Measurements from ENCODE around the gene ZNF32.

ZNF32 gene, protein sequence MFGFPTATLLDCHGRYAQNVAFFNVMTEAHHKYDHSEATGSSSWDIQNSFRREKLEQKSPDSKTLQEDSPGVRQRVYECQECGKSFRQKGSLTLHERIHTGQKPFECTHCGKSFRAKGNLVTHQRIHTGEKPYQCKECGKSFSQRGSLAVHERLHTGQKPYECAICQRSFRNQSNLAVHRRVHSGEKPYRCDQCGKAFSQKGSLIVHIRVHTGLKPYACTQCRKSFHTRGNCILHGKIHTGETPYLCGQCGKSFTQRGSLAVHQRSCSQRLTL

DNA sequence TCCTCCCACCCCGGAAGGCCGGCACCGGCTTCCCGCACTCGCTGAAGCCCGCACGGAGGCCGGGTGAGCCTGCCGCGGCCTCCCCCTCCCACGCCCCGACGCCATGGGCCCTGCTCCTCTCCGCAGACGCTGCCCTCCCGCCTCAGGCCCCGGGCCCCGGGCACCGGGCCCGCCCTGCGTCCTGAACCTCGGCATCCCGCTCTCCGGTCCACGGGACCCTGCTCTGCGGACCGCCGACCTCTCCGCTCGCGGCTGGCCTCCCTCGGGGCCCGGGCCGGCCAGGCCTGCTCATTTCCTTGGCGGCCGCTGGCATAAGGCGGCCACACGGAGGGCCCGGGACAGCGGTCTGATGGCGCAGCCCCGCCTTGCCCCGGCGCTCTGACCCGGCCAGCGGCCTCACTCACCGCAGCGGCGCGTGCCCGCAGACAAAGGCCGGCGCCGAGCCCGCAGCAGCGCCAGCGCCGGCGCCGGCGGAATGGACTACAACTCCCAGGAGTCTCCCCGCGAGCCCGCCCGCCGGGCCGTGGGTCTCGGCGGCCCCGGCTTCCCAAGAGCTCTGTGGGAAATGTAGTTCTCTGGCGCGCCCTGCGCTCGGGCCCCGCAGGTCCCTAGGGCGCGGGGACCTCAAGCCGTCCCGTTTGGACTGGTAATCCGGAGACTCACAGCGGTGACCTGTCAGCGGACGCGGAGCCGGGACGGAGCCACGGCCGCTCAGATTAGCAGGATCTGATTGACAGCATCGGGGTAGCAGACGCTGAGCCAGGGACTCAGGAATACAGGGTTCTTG is at the start of gene ZNF32:
TSS of gene ZNF32 (minus strand) at position 484 of the 787 bp plus-strand sequence. CDS start 2,748 bp downstream, outside the sequence.
- DNase-seq, result peak; percentile 58

DNA sequence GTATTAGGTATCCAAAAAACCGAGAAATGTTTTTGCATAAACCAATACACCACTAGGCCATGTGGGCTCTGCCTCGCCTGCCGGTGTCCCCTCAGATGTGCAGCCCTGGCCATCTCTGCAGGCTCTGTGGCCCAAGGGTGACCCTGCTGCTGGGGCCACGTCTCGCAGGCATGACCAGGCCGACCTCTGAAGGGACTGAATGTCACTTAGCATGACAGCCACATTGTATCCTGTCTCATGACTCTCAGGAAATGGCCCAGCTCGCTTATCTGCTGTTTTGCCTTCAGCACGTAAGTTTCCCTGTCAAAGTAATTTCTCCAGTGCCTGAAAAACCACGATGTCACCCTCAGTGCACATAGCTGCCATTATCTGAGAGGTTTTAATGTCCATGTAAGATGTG is 49.5 kb upstream of the ZNF32 start:
- DNase-seq, result no peak

- no peak for DNase-seq
Observed at GRCh38 chr10:43696909-43697483, 48.3 kb upstream of the ZNF32 start.

DNA sequence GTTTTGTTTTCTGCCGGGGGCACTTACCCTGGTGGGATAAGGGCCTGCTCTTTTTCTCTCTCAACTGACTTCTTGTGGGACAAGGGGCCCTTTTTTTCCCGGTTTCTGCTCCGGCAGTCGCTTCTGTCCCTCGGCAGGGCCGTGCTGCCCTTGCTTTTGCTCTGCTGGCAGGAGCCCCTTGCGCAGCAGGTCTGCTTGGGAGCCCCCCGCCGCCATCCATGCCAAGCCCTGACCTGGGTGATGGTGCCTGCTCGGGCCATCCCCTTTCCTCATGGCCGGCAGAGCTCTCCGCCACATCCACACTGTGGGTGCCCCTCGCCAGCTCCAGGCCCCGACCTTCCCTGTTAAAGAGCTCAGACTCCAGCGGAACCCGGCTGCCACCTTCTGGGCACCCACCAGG is 47.0 kb upstream of the ZNF32 start:
- no peak for DNase-seq

DNA sequence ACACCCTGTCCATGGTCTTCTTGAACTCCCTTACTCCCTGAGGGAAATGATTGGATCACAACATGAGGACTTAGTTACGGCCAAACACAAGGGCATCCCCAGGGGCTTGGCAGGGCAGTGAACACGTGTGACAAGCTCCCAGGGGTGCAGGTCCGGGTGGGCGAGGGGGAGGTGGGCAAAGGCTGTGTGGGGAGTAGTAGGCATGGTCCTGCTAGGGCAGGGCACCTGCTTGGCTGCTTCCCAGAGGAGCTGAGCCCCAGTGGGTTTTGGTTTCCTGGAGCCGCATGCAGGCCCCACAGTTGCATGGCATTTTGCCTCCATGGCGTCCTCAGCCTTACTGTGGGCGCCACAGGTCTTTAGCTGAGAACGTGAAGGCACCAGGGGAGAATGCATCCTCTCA is 46.6 kb upstream of the ZNF32 start:
- no peak for DNase-seq

DNA sequence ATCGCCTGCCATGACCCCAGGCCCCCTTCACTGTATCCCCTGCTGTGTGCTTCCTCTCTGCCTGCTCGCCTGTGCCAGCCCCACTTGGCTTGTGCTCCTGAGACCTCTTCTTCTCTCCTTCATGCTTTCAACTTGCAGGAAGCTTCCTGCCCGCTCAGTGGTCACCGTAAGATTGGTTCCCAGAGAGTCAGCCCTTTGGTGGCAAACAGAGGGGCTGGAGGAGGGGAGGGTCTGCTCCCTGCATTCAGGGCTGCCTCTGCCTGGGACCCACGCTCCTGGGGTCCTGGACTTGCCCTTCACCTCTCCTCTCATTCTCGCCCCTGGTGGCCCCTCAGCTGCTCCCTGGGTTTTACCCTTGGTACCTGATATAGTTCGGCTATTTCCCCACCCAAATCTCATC is 45.8 kb upstream of the ZNF32 start:
- DNase-seq, result no peak

DNA sequence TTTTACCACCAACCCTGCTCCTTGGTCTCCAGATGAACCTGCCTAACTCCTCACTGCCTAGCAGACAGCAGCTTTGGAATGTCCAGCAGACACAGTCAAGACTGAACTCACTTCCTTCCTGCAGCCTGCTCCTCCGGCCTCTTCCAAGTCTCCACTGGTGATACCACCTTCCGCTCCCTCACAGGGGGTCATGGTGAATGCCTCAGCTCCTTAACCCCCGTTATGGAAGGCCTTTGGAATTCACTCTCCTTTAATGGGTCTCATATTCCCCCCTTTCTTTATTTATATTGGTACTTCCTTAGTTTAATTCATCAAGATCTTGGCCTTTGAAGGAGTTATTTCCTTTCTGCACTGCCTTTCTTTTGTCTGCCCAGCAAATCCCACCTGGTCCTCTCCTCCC is 44.9 kb upstream of the ZNF32 start:
- DNase-seq, result no peak

GRCh38 chr10:43692051-43692825 is 43.6 kb upstream of the ZNF32 start:
- DNase-seq, result no peak

DNA sequence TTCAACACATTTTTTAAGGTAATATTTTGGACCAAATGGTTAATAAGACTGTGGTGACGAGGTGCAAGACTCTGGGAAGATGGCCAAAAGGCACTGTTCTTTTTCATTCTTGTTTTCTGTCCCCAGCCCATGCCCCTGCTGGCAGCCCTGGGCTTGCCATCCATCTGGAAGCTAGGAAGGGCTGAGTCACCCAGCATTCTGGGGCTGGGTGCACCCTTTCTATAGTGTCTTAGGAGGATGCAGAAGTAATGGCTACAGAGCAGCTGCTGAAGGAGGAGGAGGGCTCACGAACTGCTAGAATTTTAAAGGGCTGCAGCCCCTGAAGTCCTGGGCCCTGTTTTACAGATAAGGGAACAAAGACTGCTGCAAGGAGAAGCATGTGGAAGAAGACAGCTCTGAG is 42.8 kb upstream of the ZNF32 start:
- DNase-seq, result no peak

- DNase-seq, result peak; percentile 32
Observed at GRCh38 chr10:43689955-43690771, 41.5 kb upstream of the ZNF32 start.

DNA sequence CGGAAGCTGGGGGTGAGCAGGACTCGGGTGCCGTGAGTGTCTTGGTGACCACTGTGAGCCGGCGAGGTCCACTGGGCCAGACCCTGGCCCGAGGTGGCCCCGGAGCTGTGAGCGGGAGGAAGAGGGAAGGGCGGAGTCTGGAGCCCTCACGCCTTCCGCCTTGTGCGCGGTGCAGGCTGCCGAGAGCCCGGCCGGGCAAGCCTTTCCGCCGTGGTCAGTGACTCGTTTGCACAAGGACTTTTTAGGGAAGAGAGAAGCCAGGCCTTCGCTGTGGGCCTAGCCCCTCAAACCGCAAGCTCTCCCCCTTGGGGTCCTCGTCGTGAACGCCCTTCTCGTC is 40.9 kb upstream of the ZNF32 start:
- no peak for DNase-seq

DNA sequence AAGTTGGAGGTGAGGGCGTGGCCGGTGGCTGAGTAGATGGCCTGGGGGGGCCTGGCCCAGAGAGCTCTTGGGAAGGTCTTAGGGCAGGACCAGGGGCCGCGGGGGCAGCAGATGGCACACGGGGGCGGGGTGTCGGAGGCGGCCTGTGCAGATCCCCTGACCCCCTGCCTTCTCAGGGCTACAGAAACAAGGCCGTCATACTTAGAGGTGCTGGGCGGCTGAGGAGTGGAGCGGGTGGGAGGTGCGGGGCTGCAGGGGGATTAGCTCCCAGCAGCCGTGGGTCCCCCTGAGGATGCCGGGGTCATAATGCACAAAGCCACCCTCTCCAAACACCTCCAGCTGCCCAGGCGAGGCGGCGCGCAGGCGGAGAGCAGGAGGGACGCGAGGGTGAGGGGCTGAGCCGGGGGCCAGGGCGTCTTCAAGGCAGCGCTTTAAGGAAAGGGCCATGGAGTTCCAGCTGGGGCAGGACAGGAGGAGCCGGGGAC is 40.4 kb upstream of the ZNF32 start:
- DNase-seq, result no peak

- no peak for DNase-seq
Observed at GRCh38 chr10:43688348-43688892, 39.7 kb upstream of the ZNF32 start.

GRCh38 chr10:43687373-43687772 is 38.7 kb upstream of the ZNF32 start:
- DNase-seq, result no peak

- DNase-seq, result no peak
Observed at GRCh38 chr10:43686414-43686813, 37.7 kb upstream of the ZNF32 start.

DNA sequence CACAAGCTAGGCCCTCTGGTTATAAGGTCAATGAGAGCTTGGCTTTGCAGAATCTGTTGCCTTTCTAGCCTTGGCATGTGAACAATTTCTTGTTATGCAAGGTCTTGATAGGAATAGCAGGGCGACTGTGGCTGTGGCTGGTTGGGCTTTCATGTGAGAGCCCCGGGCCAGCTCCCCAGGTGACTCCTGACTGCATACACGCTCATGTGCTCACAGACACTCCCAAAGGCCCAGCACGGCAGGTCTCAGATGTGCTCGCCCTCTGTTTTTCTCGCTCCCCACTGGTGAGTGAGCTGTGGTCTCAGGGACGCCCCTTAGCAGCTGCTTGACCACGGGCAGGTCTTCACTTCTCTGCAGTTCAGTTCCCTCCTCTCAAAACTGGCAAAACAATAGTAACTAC is 37.1 kb upstream of the ZNF32 start:
- no peak for DNase-seq

GRCh38 chr10:43684292-43684559 is 35.5 kb upstream of the ZNF32 start:
- no peak for DNase-seq

- peak; percentile 2 for DNase-seq
Observed at GRCh38 chr10:43683451-43684291, 35.0 kb upstream of the ZNF32 start.

DNA sequence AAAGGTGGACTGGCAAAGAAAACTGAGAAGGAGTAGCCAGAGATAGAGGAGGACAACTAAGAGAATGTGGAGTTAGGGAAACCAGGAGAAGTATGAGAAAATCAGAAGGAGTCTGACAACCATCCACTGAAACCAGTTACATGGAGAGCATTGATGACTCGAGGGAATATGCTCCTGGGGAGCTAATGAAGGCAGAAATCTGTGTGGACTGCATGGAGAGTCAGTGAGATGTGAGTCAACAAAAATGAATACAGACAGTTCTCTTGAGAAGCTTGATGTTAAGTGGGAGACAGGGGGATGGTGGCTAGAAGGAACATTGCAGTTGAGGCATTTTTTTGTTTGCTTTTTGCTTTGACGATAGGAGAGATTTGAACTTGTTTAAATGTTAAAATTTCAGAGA is 34.3 kb upstream of the ZNF32 start:
- DNase-seq, result no peak

DNA sequence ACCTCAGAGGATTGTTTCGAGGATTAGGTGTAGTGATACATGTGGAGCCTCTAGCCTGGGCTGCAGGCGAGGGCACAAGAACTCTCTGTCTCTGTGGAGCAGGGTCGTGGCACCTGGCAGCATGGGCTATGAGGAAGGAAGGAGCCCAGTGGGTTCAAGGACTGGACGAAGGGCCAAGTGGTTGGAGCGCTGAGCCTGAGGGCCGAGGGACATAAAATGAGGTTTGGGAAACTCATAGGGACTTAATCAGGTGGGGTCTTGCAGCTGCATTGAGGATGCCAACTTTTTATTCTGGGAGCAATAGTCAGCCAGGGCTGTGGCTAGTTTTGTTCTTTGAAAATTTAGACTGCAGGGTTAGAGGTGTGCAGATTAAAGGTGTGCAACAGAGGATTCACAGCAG is 33.0 kb upstream of the ZNF32 start:
- DNase-seq, result no peak

- no peak for DNase-seq
Observed at GRCh38 chr10:43681220-43681619, 32.5 kb upstream of the ZNF32 start.

- no peak for DNase-seq
Observed at GRCh38 chr10:43680035-43680434, 31.4 kb upstream of the ZNF32 start.
